Measurements from ENCODE around the gene TP53.
"Not testable (repeated sequence)": the region's sequence is repeated elsewhere in the genome, so short reads cannot be mapped to it uniquely, and the experiment has no call there.

TP53 gene

GRCh38 chr17:7651665-7652387 lies 35.5 kb downstream of the TP53 start:
- DNase-seq (ENCODE audit: low read depth) = no peak
- no peak overlapping the region for H3K4me3 ChIP-seq (ENCODE audit: low read depth, low read length)
- no peak for TF ChIP-seq CTCF (IDR thresholded peaks at IDR 0.05; ENCODE audit: control insufficient read depth, extremely low read depth, insufficient read depth)

GRCh38 chr17:7651097-7651664 lies 36.1 kb downstream of the TP53 start:
- H3K4me3 ChIP-seq (ENCODE audit: low read depth, low read length) = peak overlapping the region; percentile 29
- TF ChIP-seq CTCF (IDR thresholded peaks at IDR 0.05; ENCODE audit: control insufficient read depth, extremely low read depth, insufficient read depth) = no peak
- DNase-seq (ENCODE audit: low read depth) = no peak

GRCh38 chr17:7650509-7651096 lies 36.7 kb downstream of the TP53 start, which contains the start of gene ATP1B2:
Gene ATP1B2, plus strand, starts transcription at chr17:7650926. Its CDS starts 593 bp downstream, at chr17:7651519.
- no peak for DNase-seq (ENCODE audit: low read depth)
- no peak for TF ChIP-seq CTCF (IDR thresholded peaks at IDR 0.05; ENCODE audit: control insufficient read depth, extremely low read depth, insufficient read depth)
- peak within 1 kb of the TSS; percentile 29 for H3K4me3 ChIP-seq (ENCODE audit: low read depth, low read length)

GRCh38 chr17:7647018-7647417 lies 40.3 kb downstream of the TP53 start:
- no peak for DNase-seq (ENCODE audit: low read depth)
- TF ChIP-seq CTCF (IDR thresholded peaks at IDR 0.05; ENCODE audit: control insufficient read depth, extremely low read depth, insufficient read depth) = no peak
- H3K4me3 ChIP-seq (ENCODE audit: low read depth, low read length) = no peak overlapping the region

GRCh38 chr17:7646457-7646856 lies 40.8 kb downstream of the TP53 start:
- no peak for DNase-seq (ENCODE audit: low read depth)
- H3K4me3 ChIP-seq (ENCODE audit: low read depth, low read length) = no peak overlapping the region
- no peak for TF ChIP-seq CTCF (IDR thresholded peaks at IDR 0.05; ENCODE audit: control insufficient read depth, extremely low read depth, insufficient read depth)

GRCh38 chr17:7644775-7645174 lies 42.5 kb downstream of the TP53 start:
- no peak for TF ChIP-seq CTCF (IDR thresholded peaks at IDR 0.05; ENCODE audit: control insufficient read depth, extremely low read depth, insufficient read depth)
- no peak for DNase-seq (ENCODE audit: low read depth)
- H3K4me3 ChIP-seq (ENCODE audit: low read depth, low read length) = no peak overlapping the region

GRCh38 chr17:7641635-7642034 lies 45.7 kb downstream of the TP53 start:
- not testable (repeated sequence) for H3K4me3 ChIP-seq (ENCODE audit: low read depth, low read length)

More at GRCh38 chr17:7641635-7642034, 45.7 kb downstream of the TP53 start:
- not testable (repeated sequence) for DNase-seq (ENCODE audit: low read depth)

Measured in LNCaP clone FGC (cell line).